ENCODE data around the gene ZHX3. TPM values are rescaled to one million over a fixed set of nuclear protein-coding genes. Genes with fewer than 3 reads are reported as not detected.

The ZHX3 gene
- total and polyA plus RNA-seq, 2 of the 13 experiments (the other 11 are each of a cell fraction or from before 2014, with no cell fraction given), result 8.4 to 11.7 TPM

- TF ChIP-seq KLF12 (CRISPR knock-in tag; IDR thresholded peaks at IDR 0.05; ENCODE audit: borderline replicate concordance) (0 out of 2 replicates have a peak, but pooled peaks have one; percentile 74), ELF3 (CRISPR knock-in tag; IDR thresholded peaks at IDR 0.05) (0 out of 2 replicates have a peak, but pooled peaks have one; percentile 19), BORCS8-MEF2B (CRISPR knock-in tag; IDR thresholded peaks at IDR 0.05) (peak; percentile 95), FLYWCH1 (CRISPR knock-in tag; IDR thresholded peaks at IDR 0.05) (no peak), ZNF292 (CRISPR knock-in tag; IDR thresholded peaks at IDR 0.05; ENCODE audit: borderline replicate concordance, low read depth) (peak; percentile 82), BHLHE40 (IDR thresholded peaks at IDR 0.05; ENCODE audit: low read length) (0 out of 2 replicates have a peak, but pooled peaks have one; percentile 33), ZNF841 (CRISPR knock-in tag; IDR thresholded peaks at IDR 0.05; ENCODE audit: borderline replicate concordance) (no peak), HOXA7 (CRISPR knock-in tag; IDR thresholded peaks at IDR 0.05) (no peak), IKZF4 (CRISPR knock-in tag; IDR thresholded peaks at IDR 0.05; ENCODE audit: borderline replicate concordance, low read depth, not compliant biosample characterization) (peak; percentile 56), ZNF441 (CRISPR knock-in tag; IDR thresholded peaks at IDR 0.05; ENCODE audit: borderline replicate concordance) (no peak), ZFP36 (IDR thresholded peaks at IDR 0.05; ENCODE audit: borderline replicate concordance, low read depth, low read length, partially characterized antibody) (peak; percentile 13), YEATS2 (CRISPR knock-in tag; IDR thresholded peaks at IDR 0.05; ENCODE audit: borderline replicate concordance) (peak; percentile 49; the same call in 1 of the 2 replicates), FOXM1 (CRISPR knock-in tag; IDR thresholded peaks at IDR 0.05) (no peak), LRRFIP1 (CRISPR knock-in tag; conservative IDR thresholded peaks at IDR 0.05) (no peak), ATF7 (IDR thresholded peaks at IDR 0.05) (no peak), ATF7 (CRISPR knock-in tag; IDR thresholded peaks at IDR 0.05) (no peak), TBL1XR1 (IDR thresholded peaks at IDR 0.05; ENCODE audit: borderline replicate concordance, low read length, partially characterized antibody) (no peak), BCL6 (CRISPR knock-in tag; IDR thresholded peaks at IDR 0.05) (no peak), ZNF558 (CRISPR knock-in tag; IDR thresholded peaks at IDR 0.05; ENCODE audit: borderline replicate concordance) (peak; percentile 93; the same call in 1 of the 2 replicates), KDM4B (CRISPR knock-in tag; IDR thresholded peaks at IDR 0.05) (0 out of 2 replicates have a peak, but pooled peaks have one; percentile 19), TEAD3 (CRISPR knock-in tag; optimal IDR thresholded peaks at IDR 0.05; ENCODE audit: borderline replicate concordance) (peak; percentile 31), BRF2 (CRISPR knock-in tag; IDR thresholded peaks at IDR 0.05) (no peak), IKZF1 (IDR thresholded peaks at IDR 0.05) (no peak), RNF2 (conservative IDR thresholded peaks at IDR 0.05; ENCODE audit: low read depth) (peak; percentile 52; the same call in 1 of the 2 replicates), ZKSCAN8 (CRISPR knock-in tag; IDR thresholded peaks at IDR 0.05; ENCODE audit: borderline replicate concordance) (no peak)
- TF ChIP-seq, protein P1, sequence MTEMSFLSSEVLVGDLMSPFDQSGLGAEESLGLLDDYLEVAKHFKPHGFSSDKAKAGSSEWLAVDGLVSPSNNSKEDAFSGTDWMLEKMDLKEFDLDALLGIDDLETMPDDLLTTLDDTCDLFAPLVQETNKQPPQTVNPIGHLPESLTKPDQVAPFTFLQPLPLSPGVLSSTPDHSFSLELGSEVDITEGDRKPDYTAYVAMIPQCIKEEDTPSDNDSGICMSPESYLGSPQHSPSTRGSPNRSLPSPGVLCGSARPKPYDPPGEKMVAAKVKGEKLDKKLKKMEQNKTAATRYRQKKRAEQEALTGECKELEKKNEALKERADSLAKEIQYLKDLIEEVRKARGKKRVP (CRISPR knock-in tag; IDR thresholded peaks at IDR 0.05), result peak in 1 of 2 experiments; percentile 76; a peak in 1 of 4 replicates
Observed at GRCh38 chr20:41316602-41317545, 657 bp downstream of the ZHX3 start (continued).
